GM18520 (cell line): ENCODE data around the gene GLRX5.
"Not testable (repeated sequence)": the region's sequence is repeated elsewhere in the genome, so short reads cannot be mapped to it uniquely, and the experiment has no call there.

Source experiments
- ATAC-seq: cut with Tn5 transposase; IDR thresholded peaks from one replicate; pipeline ENCODE4 v1.9.1; 2021; ENCODE audit not compliant: unreplicated experiment

GLRX5 gene

DNA sequence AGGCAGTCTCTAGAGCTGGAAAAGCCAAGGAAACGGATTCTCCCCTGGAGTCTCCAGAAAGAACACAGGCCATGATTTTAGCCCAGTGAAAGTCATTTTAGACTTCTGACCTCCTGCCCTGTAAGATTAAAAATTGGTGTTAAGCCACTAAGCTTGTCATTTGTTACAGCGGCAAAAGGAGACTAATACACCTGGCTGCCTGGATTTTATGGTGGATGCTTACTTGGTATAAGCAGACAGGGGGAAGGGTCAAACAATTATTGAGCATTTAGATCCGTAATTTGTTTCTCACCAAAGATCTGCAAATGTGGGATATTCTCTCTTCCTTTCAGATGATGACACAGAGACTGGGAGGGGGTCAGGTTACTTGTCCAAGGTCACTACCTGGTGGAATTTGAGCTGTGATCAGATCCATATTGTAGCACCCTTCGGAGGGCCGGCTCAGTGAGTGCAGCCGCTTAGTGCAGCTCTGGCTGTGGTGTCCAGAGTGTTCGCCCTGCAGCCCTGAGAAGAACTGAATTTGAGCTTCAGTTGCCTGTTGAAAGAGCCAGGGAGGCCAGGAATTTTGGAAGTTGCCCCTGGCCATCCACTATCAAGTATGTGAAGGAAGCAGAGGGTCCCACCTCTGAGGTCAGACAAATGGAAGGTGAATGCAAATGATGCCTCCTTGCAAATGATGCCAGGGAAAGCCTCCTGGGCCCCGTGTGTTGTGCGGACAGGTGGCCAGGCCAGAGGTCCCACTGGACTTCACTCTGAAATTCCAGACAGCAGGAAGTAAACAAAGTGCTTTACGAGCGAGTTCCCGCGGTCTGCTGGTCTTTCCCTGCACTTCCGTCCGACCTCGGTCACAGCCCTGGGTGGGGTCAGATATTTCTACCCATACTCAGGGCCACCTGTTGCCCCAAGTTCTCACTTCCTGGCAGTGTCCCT, 15.1 kb downstream of the GLRX5 start:
- ATAC-seq, result no peak

DNA sequence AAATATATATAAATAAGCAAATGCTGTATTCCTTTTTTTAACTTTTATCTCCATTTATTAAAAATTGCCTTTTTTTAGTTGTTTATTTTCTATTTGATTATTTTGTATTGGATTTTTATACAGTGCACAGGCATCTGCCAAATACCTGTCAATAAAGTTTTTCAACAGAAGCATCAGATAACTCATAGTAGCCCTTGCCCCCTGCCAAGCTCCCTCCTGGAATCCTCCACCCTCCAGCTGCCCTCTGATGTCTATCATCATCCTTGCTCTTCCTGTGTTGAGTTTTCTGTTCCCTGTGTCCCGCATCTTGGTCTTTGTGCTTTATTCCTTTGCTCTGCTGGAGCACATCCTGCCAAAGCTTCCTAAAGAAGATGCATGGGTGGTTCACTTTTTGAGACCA, 16.6 kb downstream of the GLRX5 start:
- ATAC-seq, result no peak

DNA sequence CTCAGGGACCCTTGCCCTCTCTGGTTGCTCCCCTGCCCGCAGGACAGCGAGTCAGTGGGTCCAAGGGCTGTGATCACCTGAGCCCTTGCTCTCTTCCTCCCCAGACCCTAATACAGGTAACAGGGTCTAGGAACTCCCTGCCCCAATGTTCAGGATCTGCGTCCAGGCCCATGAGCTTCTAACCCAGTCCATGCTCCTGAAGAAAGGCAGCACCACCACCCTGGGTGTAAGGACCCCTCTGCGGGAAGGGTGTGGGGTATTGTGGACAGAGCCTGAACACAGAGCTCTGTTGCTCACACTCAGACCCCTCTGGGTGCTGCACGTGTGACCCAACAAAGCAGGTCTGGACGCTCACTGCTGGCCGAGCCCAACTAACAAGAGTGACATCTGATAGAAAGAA, 18.3 kb downstream of the GLRX5 start:
- no peak for ATAC-seq

DNA sequence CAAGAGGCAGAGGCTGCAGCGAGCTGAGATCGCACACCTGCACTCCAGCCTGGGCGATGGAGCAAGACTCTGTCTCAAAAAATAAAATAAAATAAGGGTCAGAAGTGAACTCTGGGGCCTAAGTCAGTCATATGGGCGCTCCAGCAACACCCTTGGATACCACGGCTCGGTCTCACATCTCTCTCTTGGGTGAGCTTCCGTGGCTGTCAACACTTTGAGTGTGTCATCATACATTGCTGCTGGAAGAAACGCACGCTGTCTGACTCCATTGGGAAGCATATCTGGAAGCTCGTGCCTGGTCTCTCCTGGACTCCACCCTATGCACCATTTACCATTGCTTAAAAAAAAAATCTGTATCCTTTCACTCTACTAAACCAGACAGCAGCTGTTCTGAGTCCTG, 20.2 kb downstream of the GLRX5 start:
- no peak for ATAC-seq

DNA sequence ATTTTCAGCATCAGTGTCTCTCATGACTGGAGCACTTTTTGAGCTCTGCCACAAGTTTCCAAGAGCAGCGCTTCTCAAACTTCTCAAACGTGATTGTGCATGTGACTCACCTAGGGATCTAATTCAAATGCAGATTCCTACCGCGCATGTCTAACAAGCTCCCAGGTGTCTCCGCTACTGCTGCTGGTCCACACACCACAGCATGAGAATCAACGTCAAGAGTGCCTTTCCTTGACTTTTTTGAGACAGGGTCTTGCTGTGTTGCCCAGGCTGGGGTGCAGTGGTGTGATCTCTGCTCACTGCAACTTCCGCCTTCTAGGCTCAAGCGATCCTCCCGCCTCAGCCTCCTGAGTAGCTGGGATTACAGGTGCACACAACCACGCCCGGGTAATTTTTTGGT, 22.4 kb downstream of the GLRX5 start:
- no peak for ATAC-seq

DNA sequence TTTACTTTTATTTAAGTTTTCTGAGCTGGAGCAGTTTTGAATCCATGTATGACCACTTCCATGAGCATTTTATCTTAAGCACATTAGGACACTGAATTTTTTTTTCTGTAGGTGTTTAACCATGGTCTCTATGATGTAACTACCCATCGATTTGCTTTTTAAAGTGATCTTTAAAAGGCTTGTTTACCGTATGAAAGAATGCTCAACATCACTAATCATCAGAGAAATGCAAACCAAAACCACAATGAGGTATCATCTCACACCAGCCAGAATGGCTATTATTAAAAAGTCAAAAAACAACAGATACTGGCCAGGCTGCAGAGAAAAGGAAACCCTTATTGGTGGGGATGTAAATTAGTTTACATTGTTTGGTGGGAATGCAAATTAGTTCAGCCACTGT, 23.0 kb downstream of the GLRX5 start:
- ATAC-seq, result no peak

DNA sequence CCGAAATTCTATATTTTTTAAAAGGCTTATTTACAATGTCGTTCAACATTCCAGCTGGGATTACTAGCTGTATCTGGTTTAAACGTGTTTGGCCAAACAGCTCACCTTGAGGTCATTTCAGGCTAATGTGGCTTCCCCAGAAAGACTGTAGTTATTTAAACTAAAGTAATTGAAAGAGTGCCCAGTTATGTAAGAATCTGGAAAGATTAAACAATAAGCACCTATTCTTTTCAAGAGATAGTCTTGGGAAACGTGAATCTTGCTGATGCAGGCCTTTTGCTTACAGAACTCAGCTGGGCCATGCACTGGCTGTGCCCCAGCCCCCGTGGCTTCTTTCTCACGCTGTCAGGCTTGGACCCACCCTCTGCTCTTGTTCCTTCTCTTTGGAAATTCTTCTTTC, 24.4 kb downstream of the GLRX5 start:
- no peak for ATAC-seq

DNA sequence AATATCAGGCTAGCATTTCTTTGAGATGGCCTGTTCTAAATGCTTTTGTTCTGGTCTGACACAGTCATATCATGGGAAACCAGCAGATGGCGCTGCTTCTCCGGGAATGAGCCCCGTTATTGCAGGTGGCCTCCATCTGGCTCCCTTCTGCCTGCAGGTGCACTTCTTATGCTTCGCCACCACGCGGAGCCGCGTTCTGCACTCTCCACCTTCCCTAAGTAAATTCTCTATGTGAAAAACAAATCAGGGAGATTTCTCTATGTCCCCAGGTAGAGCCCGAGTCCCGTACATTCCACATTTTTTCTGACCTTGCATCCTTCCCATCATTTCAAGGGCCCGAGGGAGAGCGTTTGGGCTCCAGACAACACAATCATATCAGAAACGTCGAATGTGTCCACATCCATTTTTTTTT, 26.2 kb downstream of the GLRX5 start:
- peak; percentile 63 for ATAC-seq

DNA sequence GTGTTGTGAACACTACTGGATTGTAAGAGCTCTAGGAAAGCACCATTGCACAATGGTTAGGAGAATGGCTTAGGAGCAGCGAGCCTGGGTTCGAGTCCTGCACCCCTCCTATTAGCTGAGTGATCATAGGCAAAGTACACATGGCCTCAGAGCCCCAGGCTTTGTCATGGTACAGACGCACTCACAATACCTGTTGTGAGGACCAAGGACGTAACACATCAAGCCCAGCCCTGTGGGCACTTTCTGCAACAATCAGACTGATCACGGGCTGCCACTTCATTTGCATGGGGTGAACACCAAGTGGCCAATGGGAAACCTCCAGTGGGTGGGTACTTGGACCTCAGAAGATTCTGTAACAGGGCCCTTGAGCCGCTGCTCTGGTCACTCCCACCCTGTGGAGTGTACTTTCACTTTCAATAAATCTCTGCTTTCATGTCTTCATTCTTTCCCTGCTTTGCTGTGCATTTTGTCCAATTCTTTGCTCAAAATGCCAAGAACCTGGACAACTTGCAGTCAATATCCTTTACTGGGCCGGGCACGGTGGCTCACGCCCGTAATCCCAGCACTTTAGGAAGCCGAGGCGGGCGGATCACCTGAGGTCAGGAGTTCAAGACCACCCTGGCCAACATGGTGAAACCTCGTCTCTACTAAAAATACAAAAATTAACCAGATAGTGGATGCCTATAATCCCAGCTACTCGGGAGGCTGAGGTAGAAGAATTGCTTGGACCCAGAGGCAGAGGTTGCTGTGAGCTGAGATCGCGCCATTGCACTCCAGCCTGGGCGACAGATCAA, 28.2 kb downstream of the GLRX5 start:
- no peak for ATAC-seq

DNA sequence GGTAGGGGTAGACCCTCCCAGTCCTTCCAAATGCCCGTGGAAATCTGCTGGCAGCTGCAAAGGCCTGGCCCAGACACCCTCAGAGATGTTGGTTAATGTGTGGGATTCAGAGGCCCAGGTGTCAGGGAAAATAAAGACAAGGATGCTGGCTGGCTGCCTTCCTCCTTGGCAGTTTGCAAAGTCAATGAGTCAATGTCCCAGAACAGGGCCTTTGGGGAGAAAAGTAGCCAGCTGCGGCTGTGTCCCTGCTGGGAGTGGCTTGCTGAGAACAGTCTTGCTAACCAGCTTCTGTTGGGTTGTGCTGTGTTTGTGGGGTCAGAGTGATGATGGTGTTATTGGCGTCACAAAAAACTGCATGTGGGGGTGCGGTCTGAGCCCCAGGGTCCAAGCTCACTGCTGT, 29.2 kb downstream of the GLRX5 start:
- no peak for ATAC-seq

DNA sequence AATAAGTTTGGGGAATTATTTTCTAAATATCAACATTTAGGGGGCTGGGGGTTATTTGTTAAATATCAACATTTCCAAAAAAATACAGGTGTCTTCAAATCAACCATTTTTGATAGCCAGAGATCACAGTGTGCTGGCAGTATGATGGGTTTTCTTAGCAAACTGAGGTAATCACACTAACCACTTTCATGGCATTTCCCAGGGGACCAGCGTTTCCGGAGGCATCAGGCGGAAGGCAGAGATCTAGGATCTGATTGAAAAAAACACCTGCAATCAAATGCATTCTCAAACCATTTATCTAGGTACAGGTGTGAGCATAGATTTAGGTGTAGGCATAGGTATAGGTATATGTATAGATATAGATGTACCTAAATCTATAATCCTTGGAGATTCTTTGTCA, 34.6 kb downstream of the GLRX5 start:
- ATAC-seq, result no peak

DNA sequence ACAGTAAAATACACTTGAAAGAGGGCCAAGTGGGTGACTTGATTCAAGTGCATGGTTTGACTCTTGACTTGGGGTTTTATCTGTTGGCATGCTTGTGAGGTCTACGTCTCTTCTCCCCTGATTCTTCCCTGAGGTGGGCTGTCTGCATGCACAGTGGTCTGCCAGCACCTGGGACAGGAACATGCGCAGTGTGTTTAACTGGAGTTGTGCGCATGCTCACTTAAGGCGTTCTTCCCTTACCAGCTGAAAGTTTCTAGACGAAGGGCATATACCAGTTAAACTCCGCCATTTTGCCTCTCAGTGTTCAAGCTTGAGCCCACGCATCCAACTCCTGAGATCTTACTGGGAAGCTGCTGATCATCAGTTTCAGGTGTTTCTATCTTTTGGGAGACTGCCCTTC, 38.5 kb downstream of the GLRX5 start:
- ATAC-seq, result no peak

DNA sequence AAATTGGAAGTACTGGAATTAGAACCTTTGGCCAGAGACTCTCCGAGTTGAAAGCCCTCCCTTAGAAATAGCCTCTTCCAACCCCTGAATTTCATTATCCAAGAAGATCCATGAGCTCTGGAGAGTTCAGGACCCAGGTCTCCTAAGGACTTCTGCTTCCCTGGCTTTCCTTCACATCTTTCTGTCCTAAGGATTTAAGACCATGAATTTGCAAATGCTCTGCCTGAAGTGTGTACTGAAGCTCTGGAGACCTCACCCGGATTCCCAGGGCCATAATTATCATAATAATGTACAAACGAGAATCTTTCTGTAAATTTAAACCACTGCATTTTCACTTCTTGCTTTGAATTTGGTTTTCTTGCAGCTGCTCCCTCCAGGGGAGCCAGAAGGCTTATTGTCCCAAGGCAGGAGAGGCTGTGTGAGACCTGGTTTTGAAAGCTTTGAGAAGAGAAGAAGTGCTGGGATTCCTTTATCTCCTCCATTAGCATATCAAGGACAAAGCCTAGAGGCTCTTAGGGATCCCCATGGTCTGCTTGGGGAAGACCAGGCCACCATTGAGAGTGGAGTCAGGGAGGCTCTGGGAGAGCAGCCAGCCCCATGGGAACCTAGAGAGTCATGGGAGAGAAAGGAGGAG, 41.1 kb downstream of the GLRX5 start:
- no peak for ATAC-seq

DNA sequence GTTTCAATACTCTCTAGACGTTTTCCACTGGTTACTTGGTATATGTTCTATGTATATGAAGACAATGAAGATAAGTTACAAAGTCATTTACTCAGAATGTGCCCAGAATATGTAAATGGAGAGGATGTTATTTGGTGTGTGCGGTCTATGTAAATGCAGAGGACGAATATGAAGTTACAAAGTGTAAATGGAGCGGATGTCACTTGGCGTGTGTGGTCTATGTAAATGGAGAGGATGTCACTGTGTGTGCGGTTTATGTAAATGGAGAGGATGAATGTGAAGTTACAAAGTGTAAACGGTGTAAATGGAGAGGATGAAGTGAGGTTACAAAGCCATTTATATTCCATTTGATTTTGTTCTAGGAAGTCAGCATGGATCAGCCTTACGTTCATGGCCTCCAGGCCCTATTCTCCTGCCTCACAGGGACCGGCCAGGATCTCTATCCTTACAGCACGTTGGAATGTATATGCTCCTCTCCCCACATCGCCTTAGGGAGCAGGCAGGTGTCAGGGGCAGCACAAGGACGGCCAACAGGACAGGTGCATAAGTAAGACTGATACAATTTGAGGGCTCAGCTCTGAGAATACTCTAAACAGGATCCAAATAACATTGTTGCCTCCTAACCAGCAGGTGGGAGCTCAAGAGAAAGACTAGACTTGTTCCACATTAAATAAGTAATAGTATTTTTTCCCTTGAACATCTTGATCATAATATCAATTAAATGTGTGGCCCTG, 42.4 kb downstream of the GLRX5 start:
- ATAC-seq, result peak; percentile 98

DNA sequence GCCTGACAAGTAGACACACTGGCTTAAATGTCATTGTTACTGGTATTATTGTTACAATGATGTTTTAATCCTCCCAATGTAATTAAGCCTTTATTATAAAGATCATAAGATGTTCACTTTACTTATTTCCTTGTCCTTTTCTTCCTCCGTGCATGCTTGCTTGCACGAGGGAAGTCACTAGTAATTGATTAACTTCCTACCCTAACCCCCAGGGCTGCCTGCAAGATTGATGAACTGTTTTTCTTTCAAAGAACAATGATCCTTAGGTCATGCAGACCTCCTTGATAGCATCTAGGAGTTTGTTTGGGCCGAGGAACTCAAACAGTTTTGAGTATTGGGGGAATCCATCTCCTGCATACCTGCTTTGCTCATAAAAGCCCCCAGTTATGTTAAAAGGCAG, 43.0 kb downstream of the GLRX5 start:
- ATAC-seq, result no peak

DNA sequence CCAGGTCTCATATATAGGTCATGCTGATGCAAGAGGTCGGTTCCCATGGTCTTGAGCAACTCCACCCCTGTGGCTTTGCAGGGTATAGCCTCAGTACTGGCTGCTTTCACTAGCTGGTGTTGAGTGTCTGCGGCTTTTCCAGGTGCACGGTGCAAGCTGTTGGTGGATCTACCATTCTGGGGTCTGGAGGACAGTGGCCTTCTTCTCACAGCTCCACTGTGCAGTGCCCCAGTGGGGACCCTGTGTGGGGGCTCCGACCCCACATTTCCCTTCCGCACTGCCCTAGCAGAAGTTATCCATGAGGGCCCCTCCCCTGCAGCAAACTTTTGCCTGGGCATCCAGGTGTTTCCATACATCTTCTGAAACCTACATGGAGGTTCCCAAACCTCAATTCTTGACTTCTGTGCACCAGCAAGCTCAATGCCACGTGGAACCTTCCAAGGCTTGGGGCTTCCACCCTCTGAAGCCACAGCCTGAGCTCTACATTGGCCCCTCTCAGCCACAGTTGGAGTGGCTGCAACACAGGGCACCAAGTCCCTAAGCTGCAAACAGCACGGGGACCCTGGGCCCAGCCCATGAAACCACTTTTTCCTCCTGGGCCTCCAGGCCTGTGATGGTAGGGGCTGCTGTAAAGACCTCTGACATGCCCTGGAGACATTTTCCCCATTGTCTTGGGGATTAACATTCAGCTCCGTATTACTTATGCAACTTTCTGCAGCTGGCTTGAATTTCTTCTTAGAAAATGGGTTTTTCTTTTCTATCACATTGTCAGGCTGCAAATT, 49.2 kb downstream of the GLRX5 start:
- ATAC-seq, result not testable (repeated sequence)

DNA sequence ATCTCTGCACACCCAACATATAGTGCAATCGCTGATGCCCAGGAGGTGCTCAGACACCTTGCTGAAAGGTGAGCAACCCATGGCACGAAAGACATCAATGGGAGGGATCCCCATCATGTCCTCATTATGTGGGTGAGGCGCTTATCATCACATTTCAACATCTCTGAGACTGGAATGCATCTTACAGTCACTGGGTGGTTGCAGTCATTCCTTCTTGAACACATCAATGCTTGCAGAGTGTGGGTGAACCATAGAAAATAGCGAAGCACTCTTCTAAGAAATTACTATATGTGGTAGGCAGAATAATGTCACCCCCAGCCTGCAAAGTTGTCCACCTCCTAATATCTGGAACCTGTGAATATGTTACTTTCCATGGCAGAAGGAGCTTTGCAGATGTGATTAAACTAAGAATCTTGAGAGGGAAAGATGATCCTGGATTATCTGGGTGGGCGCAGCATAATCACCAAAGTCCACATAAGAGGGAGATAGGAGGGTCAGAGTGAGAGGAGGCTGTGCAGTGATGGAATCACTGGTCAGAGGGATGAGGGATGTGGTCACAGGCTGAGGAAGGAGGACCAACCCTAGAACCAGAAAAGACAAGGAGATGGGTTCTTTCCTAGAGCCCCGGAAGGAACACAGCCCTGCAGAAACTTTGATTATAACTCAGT, 51.2 kb downstream of the GLRX5 start:
- no peak for ATAC-seq

DNA sequence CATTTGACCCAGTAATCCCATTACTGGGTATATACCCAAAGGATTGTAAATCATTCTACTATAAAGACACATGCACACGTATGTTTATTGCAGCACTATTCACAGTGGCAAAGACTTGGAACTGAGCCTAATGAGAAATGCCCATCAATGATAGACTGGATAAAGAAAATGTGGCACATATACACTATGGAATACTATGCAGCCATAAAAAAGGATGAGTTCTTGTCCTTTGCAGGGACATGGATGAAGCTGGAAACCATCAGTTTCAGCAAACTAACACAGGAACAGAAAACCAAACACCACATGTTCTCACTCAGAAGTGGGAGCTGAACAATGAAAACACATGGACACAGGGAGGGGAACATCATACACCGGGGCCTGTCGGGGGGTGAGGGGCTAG, 56.3 kb downstream of the GLRX5 start:
- not testable (repeated sequence) for ATAC-seq
